NCI-H748 (cell line): ENCODE results near the gene ARAP2.

Source experiments
- DNase-seq: peaks from one replicate; lab custom pipeline; 2025; ENCODE audit not compliant: unreplicated experiment; lab: John Stamatoyannopoulos, UW

ARAP2 gene

DNA sequence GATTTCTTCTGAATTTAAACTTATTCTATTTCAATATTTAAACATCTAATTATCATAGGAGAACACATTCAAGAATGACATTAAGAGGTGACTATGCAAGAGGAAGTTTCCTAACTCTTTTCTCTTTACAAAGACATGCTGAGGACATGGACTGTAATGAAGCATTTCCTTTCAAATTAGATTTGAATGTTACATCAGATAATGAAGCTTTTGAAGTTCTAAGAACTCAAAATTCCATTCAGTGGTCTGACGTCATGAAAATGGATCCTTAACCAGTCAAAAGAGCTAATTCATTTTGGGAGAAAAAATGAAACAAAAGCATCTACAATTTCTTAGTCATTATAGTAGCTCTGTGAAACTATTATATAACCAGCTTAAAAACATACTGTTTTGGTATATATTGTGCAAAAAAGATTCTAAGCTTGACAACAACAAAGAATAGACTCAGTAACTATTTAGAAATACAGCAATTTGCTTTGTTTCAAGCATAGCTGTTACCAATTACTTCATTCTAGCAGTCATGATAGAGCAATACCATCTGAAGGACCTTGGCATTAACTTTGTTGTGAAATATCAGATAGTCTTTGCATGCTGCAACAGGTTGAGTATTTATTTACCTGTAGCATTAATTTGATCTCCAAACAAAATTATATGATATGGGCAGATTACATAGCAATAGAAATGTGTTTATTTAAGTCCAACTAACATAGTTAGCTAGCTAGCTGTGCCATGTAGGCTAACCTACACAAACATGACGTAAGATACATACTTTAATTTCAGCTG, 23.4 kb upstream of the ARAP2 start:
- no peak for DNase-seq

- no peak for DNase-seq
Observed at GRCh38 chr4:36264207-36264826, 20.0 kb upstream of the ARAP2 start.

- DNase-seq, result no peak
Observed at GRCh38 chr4:36260731-36261130, 16.4 kb upstream of the ARAP2 start.

- DNase-seq, result no peak
Observed at GRCh38 chr4:36256398-36256891, 12.1 kb upstream of the ARAP2 start.

DNA sequence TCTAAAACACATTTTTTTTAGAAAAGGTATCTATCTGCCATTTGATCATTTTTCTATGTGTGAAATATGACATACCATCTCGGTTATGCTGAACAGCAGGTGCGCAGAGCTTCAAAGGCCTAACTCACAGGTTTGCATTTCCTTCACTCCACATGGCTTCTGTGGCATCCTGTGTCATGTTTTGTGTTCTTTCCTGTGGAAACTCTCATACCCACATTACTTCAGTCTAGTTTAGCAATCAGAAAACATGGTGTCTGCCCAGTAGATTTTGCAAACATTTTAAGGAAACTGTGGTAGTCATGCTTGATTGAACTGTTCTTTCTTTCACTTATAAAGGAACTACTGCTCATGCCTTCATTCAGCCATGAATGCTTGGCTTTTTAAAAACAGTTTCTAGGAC, 11.3 kb upstream of the ARAP2 start:
- no peak for DNase-seq

DNA sequence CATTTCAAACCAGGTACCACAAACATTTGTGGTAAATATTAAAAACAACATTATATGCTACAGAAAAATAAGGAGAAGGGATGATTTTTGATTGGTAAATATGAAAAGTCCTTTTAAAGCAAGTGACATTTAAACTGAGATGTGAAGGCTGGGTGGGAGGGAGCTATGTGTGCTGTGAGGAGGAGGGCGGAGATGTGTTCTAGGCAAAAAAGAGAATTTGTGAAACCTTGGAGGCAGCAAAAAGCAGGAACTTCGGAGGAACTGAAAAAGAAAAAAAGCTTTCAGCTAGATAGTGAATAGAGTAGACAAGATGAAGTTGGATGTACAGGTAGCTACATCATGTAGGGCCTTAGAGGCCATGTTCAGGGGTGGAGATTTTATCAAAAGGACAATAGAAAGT, 10.1 kb upstream of the ARAP2 start:
- DNase-seq, result no peak

- no peak for DNase-seq
Observed at GRCh38 chr4:36251983-36252382, 7.7 kb upstream of the ARAP2 start.

DNA sequence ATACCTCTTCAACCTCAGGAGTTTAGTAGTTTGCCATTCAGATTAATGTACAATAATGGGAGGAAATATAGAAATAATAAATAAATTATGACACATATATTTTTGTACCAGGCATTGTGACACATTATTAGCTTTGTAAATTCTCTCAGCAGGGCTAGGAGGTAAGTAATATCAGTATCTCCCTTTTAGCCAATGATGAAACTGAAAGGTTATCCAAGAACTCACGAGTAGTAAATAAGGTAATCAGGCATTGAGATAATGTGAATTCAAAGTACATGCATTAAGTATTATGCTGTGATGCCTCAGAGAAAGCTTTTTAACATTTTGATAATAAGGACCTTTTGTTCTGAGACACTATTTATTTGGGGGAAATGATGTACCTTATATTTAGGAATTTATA, 5.3 kb upstream of the ARAP2 start:
- DNase-seq, result no peak

GRCh38 chr4:36243355-36244256, 708 bp downstream of the ARAP2 start:
- DNase-seq, result peak; percentile 84

- no peak for DNase-seq
Observed at GRCh38 chr4:36242629-36243354, 1.5 kb downstream of the ARAP2 start.

DNA sequence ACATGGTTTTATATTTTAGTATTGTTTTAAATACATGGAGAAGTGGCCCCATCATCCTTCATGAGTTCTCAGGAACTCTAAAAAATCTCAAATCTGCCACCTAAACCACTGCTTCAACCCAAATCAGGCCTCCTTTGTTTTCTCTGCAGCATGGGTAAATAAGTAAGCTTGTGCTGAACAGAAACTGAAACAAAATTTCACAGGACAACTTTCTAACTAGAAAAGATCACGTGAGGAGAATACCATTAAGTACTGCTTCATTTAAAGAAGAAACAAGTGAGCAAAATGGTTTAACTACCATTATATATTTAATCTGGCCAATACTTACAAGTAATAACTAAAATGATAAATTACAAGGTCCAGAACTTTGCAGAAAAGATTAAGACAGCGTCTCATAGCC, 2.5 kb downstream of the ARAP2 start:
- no peak for DNase-seq

- DNase-seq, result no peak
Observed at GRCh38 chr4:36237366-36238313, 6.7 kb downstream of the ARAP2 start.

DNA sequence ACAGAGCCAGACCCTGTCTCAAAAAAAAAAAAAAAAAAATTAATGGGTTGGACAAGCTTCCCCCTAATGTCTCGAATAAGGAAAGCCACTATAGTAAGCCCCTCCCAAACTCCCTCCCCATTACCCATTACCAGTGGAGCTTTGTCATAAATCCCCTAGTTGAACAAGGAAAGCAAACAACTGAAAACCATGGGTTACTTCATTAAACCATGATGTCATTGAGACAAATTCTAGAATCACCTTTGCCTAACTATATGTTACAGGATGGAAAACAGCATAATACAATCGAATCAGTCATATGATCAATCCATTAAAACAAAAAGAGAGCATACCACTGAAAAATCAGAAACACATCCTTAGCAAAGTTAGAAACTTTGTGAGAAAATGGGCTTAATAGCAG, 8.2 kb downstream of the ARAP2 start:
- no peak for DNase-seq

GRCh38 chr4:36235306-36235705, 9.0 kb downstream of the ARAP2 start:
- DNase-seq, result no peak

DNA sequence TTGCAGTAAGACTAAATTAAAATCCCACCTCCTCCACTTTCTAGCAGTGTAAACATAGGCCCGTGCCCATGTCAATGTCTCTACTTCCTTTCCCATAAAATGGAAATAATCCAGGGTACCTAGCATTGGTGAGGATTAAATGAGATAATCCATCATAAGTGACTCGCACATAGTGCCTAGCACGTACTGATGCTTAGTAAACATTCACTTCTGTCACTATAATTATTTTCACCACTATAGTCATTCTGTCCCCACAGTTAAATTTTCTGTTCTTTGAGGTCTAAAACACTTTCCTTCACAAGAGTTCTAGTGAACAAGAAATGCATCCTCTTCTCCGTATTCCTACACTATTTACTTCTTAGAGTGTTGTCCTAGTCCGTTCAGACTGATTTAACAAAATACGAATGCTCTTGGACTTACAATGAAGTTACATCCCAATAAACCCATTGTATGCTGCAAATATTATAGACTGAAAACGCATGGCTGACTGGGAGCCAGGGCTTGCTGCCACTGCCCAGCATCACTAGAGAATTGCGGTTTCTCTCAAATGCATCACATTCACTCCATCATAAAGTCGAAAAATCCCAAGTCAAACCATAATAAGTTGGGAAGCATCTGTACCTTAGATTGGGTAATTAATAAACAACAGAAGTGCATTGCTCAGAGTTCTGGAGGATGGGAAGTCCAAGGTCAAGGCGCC, 10.6 kb downstream of the ARAP2 start:
- DNase-seq, result no peak

GRCh38 chr4:36230534-36230933, 13.8 kb downstream of the ARAP2 start:
- DNase-seq, result no peak

GRCh38 chr4:36227913-36228312, 16.4 kb downstream of the ARAP2 start:
- no peak for DNase-seq

DNA sequence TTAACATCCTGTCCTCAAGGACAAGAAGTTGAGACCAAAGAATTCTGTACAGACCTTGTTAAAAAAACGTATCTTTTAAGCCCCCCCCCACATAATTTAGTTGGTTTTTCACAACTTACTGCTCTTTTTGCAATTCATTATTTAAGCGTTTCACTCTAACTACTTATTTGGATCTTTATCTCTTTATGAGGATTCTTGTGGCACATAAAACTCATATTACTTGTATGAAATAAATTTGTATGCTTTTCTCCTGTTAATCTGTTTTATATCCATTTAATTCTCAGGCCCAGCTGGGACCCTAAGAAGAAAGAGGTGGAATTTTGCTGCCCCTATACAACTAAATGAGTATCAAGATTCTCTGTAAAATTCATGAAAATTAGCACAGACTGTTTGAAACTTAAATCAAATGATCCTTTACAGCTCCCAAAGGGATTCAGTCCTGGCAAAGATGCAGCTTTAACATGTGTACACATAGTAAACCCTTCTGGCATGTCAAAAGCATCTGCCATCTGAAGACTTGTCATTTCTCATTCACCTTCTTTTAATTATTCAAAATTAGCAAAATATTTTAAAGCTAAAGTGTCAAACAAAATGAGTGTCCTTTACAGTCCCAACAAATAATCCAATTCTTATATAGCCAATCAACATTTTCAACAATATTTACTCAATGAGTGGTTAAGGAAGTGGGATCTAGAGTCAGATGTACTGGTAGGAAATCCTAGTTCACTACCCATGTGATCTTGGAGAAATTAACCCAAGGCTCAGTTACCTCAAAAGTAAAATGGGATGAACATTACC, 17.7 kb downstream of the ARAP2 start:
- DNase-seq, result no peak
